Left colon (tissue), 2 donors: Measurements from ENCODE around the gene DCUN1D3. TPM values are rescaled to one million over a fixed set of nuclear protein-coding genes. Genes with fewer than 3 reads are reported as not detected.
"Not testable (repeated sequence)": the region's sequence is repeated elsewhere in the genome, so short reads cannot be mapped to it uniquely, and the experiment has no call there.

Experiments
- ATAC-seq: fragments of 200-7000 bp; cut with Tn5 transposase; one replicate; pipeline ENCODE4 v1.9.1; 2020; ENCODE audit warnings: mild to moderate bottlenecking, moderate library complexity
- DNase-seq, 2 donors: peaks; one replicate each; pipeline ENCODE4 v3.0.0-alpha.2; 2020
- intact Hi-C, 2 donors: fragments of 100-400 bp; cut with DNase I in 1 of 2; cut with micrococcal nuclease in 1 of 2; formaldehyde crosslinking; loops; one replicate each; pipeline versions ENCODE4 v1.11.2 to v1.14.0; 2022; cut with DNase I, micrococcal nuclease
- total RNA-seq, 2 donors: library from RNA; stranded (reverse); fragmentation: NEBNext Ultra II Directional; extraction: Animal tissue kit (Norgen Biotek cat#: 25700); gene quantifications; one replicate each; pipeline ENCODE4 v1.2.1, GENCODE V29; 2021
- donor health status: DM: no; HTN: no; CAD: no.
- donor health status: DM: yes; HTN: yes; CAD: no.

The DCUN1D3 gene
- total RNA-seq, 2 donors from 2014 or later = 12.4 to 14.0 TPM

- no peak for ATAC-seq
- intact Hi-C loops = no loop called here
- DNase-seq = no peak
Observed at GRCh38 chr16:20870122-20870820, 29.9 kb downstream of the DCUN1D3 start.

- intact Hi-C loops = loop anchor here in 1 of 2 donors (10.0 kb wide), 1 partner anchor 46 kb away; no protein-coding TSS in a partner anchor
- ATAC-seq (peak; percentile 99), DNase-seq (peak; percentile 84 to 88)
Observed at GRCh38 chr16:20868890-20869289, 31.3 kb downstream of the DCUN1D3 start.

- ATAC-seq = no peak
- intact Hi-C loops = loop anchor here in 1 of 2 donors (10.0 kb wide), 1 partner anchor 47 kb away; no protein-coding TSS in a partner anchor
- DNase-seq = no peak
Observed at GRCh38 chr16:20867585-20867984, 32.6 kb downstream of the DCUN1D3 start.

GRCh38 chr16:20866801-20867200 is 33.4 kb downstream of the DCUN1D3 start:
- DNase-seq (no peak), ATAC-seq (no peak)
- intact Hi-C loops = loop anchor here in 1 of 2 donors (10.0 kb wide), 1 partner anchor 48 kb away; no protein-coding TSS in a partner anchor

GRCh38 chr16:20866145-20866772 is 33.9 kb downstream of the DCUN1D3 start:
- intact Hi-C loops = loop anchor here in 1 of 2 donors (10.0 kb wide), 1 partner anchor 49 kb away; no protein-coding TSS in a partner anchor
- DNase-seq = peak in 1 of 2 donors; percentile 42

GRCh38 chr16:20865420-20866131 is 34.6 kb downstream of the DCUN1D3 start:
- no peak for ATAC-seq
- intact Hi-C loops = loop anchor here in 1 of 2 donors (10.0 kb wide), 1 partner anchor 49 kb away; no protein-coding TSS in a partner anchor
- no peak for DNase-seq

More at GRCh38 chr16:20866145-20866772, 33.9 kb downstream of the DCUN1D3 start:
- ATAC-seq = no peak

GRCh38 chr16:20864376-20864775 is 35.8 kb downstream of the DCUN1D3 start:
- not testable (repeated sequence) for DNase-seq, ATAC-seq
- intact Hi-C loops = loop anchor here in 1 of 2 donors (10.0 kb wide), 1 partner anchor 50 kb away; no protein-coding TSS in a partner anchor

- DNase-seq (no peak), ATAC-seq (no peak)
- intact Hi-C loops = loop anchor here in 1 of 2 donors (10.0 kb wide), 1 partner anchor 52 kb away; no protein-coding TSS in a partner anchor
Observed at GRCh38 chr16:20862162-20862960, 37.8 kb downstream of the DCUN1D3 start.

GRCh38 chr16:20860995-20861394 is 39.2 kb downstream of the DCUN1D3 start:
- not testable (repeated sequence) for ATAC-seq, DNase-seq
- intact Hi-C loops = loop anchor here in 1 of 2 donors (10.0 kb wide), 1 partner anchor 54 kb away; no protein-coding TSS in a partner anchor

GRCh38 chr16:20860361-20860760 is 39.8 kb downstream of the DCUN1D3 start:
- DNase-seq (no peak), ATAC-seq (no peak)
- intact Hi-C loops = loop anchor here in 1 of 2 donors (10.0 kb wide), 1 partner anchor 54 kb away; no protein-coding TSS in a partner anchor

- DNase-seq (no peak), ATAC-seq (no peak)
- intact Hi-C loops = loop anchor here in 1 of 2 donors (10.0 kb wide), 1 partner anchor 55 kb away; no protein-coding TSS in a partner anchor
Observed at GRCh38 chr16:20859699-20860098, 40.5 kb downstream of the DCUN1D3 start.

GRCh38 chr16:20859229-20859628 is 40.9 kb downstream of the DCUN1D3 start:
- intact Hi-C loops = no loop called here
- DNase-seq = no peak
- ATAC-seq = no peak

- ATAC-seq = no peak
- no peak for DNase-seq
- intact Hi-C loops = no loop called here
Observed at GRCh38 chr16:20857281-20857680, 42.9 kb downstream of the DCUN1D3 start.

- intact Hi-C loops = no loop called here
- ATAC-seq = no peak
Observed at GRCh38 chr16:20854963-20855362, 45.2 kb downstream of the DCUN1D3 start.

GRCh38 chr16:20853981-20854620 is 46.1 kb downstream of the DCUN1D3 start:
- intact Hi-C loops = no loop called here
- DNase-seq = no peak

More at GRCh38 chr16:20854963-20855362, 45.2 kb downstream of the DCUN1D3 start:
- DNase-seq = no peak

GRCh38 chr16:20853143-20853542 is 47.0 kb downstream of the DCUN1D3 start:
- DNase-seq (no peak), ATAC-seq (no peak)
- intact Hi-C loops = no loop called here

More at GRCh38 chr16:20853981-20854620, 46.1 kb downstream of the DCUN1D3 start:
- no peak for ATAC-seq

- DNase-seq (peak; percentile 26 to 73), ATAC-seq (peak; percentile 75)
- intact Hi-C loops = no loop called here
Observed at GRCh38 chr16:20851601-20852000, 48.6 kb downstream of the DCUN1D3 start.

- intact Hi-C loops = no loop called here
- DNase-seq = no peak
- no peak for ATAC-seq
Observed at GRCh38 chr16:20850981-20851380, 49.2 kb downstream of the DCUN1D3 start.
